Ishikawa (cell line): ENCODE data around the gene ARHGEF11.

ENCODE experiments used
- EGR1 ChIP-seq: IDR thresholded peaks from 2 replicates; pipeline ENCODE4 v1.6.1; 2012
- EP300 ChIP-seq: IDR thresholded peaks from 2 replicates; pipeline ENCODE4 v1.6.1; 2012; ENCODE audit warnings: borderline replicate concordance
- MAX ChIP-seq: IDR thresholded peaks from 2 replicates; pipeline ENCODE4 v1.6.1; 2012
- REST ChIP-seq: IDR thresholded peaks from 2 replicates; pipeline ENCODE4 v1.6.1; 2012; ENCODE audit warnings: low read depth, mild to moderate bottlenecking
- TAF1 ChIP-seq: IDR thresholded peaks from 2 replicates; pipeline ENCODE4 v1.6.1; 2012; ENCODE audit warnings: low read depth, mild to moderate bottlenecking
- TEAD4 ChIP-seq: IDR thresholded peaks from 2 replicates; pipeline ENCODE4 v1.6.1; 2012

GRCh38 chr1:156969496-156969895 is 76.0 kb downstream of the ARHGEF11 start:
- TF ChIP-seq MAX (no peak), EGR1 (no peak), EP300 (no peak), TAF1 (no peak), TEAD4 (no peak), REST (no peak)
